ENCODE data around the gene KCNC1.

- TF ChIP-seq POLR2A (IDR thresholded peaks at IDR 0.05; ENCODE audit: low read length) (no peak), GATA1 (IDR thresholded peaks at IDR 0.05; ENCODE audit: low read depth, low read length) (no peak)
Measured at GRCh38 chr11:17810041-17810440, 75.5 kb downstream of the KCNC1 start.

All from erythroblast (primary cell).